ENCODE measurements around the gene SLC11A2. TPM values are rescaled to one million over a fixed set of nuclear protein-coding genes. Genes with fewer than 3 reads are reported as not detected.

The SLC11A2 gene
- total and polyA plus RNA-seq, 9 of the 15 experiments (the other 6 are each of a cell fraction or from before 2014, with no cell fraction given) = 21.1 to 54.0 (median 32.9) TPM

DNA sequence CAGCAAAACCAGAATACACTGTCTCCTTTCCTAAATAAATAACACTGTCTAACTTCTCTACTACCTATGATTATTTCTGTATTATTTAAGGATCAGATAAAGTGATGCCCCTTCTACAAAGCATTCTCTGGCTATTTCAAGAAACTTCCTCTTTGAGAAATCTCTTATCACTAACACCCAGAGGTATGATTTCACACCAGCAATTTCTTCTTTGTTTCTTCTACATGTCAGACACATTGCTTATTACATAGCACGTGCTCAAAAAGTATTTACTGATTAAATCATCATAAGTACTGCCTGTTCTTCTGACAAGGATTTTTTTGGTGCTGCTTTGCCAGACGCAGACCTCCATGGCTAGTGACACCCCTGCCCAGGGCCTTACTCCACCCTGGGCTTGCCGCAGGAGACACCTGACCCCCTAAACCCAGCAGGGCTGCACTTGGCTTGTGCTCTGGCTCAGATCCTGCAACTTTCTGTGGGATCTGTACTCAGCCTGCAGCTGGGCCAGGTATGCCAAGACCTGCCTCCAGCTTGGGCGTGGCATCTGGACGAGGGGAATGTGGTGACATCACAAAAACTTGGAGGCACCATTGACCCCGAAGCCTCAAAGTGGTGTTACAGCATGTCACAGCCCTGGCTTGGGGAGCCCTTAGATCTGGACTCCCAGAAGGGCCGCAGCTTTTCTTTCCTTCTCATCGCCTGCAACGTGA, 89.2 kb downstream of the SLC11A2 start (continued):
- TF ChIP-seq NCOA4 (IDR thresholded peaks at IDR 0.05; ENCODE audit: partially characterized antibody) (no peak), SMARCC2 (IDR thresholded peaks at IDR 0.05; ENCODE audit: low read depth) (peak; percentile 36; the same call in 1 of the 2 replicates), POLR3A (IDR thresholded peaks at IDR 0.05; ENCODE audit: borderline replicate concordance, extremely low read depth, insufficient read depth, insufficient read length) (no peak), EHMT2 (IDR thresholded peaks at IDR 0.05) (no peak), STAG1 (CRISPR knock-in tag; IDR thresholded peaks at IDR 0.05; ENCODE audit: borderline replicate concordance) (no peak), ADNP (tag; IDR thresholded peaks at IDR 0.05) (peak; percentile 38; the same call in 1 of the 2 replicates), NCOA2 (IDR thresholded peaks at IDR 0.05; ENCODE audit: partially characterized antibody in 2 of 2) (no peak), CEBPG (CRISPR knock-in tag; IDR thresholded peaks at IDR 0.05) (no peak), CEBPG (tag; conservative IDR thresholded peaks at IDR 0.05 in 1 of 2, IDR thresholded peaks at IDR 0.05 in 1 of 2) (no peak), LCOR (CRISPR knock-in tag; IDR thresholded peaks at IDR 0.05) (no peak), NCOR1 (IDR thresholded peaks at IDR 0.05) (peak; percentile 31; the same call in 1 of the 2 replicates), NBN (IDR thresholded peaks at IDR 0.05; ENCODE audit: low read depth) (no peak), YBX1 (IDR thresholded peaks at IDR 0.05) (no peak), MYC (IDR thresholded peaks at IDR 0.05; ENCODE audit: low read depth, low read length) (peak; percentile 79), MYC (CRISPR knock-in tag; IDR thresholded peaks at IDR 0.05; ENCODE audit: borderline replicate concordance, low read depth) (no peak), ZNF121 (CRISPR knock-in tag; conservative IDR thresholded peaks at IDR 0.05) (no peak), HDGF (IDR thresholded peaks at IDR 0.05) (no peak), MAFG (tag; conservative IDR thresholded peaks at IDR 0.05) (no peak), ZNF316 (IDR thresholded peaks at IDR 0.05) (no peak)
- TF ChIP-seq, protein P1, sequence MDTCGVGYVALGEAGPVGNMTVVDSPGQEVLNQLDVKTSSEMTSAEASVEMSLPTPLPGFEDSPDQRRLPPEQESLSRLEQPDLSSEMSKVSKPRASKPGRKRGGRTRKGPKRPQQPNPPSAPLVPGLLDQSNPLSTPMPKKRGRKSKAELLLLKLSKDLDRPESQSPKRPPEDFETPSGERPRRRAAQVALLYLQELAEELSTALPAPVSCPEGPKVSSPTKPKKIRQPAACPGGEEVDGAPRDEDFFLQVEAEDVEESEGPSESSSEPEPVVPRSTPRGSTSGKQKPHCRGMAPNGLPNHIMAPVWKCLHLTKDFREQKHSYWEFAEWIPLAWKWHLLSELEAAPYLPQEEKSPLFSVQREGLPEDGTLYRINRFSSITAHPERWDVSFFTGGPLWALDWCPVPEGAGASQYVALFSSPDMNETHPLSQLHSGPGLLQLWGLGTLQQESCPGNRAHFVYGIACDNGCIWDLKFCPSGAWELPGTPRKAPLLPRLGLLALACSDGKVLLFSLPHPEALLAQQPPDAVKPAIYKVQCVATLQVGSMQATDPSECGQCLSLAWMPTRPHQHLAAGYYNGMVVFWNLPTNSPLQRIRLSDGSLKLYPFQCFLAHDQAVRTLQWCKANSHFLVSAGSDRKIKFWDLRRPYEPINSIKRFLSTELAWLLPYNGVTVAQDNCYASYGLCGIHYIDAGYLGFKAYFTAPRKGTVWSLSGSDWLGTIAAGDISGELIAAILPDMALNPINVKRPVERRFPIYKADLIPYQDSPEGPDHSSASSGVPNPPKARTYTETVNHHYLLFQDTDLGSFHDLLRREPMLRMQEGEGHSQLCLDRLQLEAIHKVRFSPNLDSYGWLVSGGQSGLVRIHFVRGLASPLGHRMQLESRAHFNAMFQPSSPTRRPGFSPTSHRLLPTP (IDR thresholded peaks at IDR 0.05; ENCODE audit: borderline replicate concordance, extremely low read depth, insufficient read length) = no peak
- TF ChIP-seq, protein P2, sequence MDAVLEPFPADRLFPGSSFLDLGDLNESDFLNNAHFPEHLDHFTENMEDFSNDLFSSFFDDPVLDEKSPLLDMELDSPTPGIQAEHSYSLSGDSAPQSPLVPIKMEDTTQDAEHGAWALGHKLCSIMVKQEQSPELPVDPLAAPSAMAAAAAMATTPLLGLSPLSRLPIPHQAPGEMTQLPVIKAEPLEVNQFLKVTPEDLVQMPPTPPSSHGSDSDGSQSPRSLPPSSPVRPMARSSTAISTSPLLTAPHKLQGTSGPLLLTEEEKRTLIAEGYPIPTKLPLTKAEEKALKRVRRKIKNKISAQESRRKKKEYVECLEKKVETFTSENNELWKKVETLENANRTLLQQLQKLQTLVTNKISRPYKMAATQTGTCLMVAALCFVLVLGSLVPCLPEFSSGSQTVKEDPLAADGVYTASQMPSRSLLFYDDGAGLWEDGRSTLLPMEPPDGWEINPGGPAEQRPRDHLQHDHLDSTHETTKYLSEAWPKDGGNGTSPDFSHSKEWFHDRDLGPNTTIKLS (IDR thresholded peaks at IDR 0.05; ENCODE audit: borderline replicate concordance, low read depth) = no peak
- TF ChIP-seq, protein P3, sequence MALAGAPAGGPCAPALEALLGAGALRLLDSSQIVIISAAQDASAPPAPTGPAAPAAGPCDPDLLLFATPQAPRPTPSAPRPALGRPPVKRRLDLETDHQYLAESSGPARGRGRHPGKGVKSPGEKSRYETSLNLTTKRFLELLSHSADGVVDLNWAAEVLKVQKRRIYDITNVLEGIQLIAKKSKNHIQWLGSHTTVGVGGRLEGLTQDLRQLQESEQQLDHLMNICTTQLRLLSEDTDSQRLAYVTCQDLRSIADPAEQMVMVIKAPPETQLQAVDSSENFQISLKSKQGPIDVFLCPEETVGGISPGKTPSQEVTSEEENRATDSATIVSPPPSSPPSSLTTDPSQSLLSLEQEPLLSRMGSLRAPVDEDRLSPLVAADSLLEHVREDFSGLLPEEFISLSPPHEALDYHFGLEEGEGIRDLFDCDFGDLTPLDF (CRISPR knock-in tag; IDR thresholded peaks at IDR 0.05) = no peak
- TF ChIP-seq, protein P4, sequence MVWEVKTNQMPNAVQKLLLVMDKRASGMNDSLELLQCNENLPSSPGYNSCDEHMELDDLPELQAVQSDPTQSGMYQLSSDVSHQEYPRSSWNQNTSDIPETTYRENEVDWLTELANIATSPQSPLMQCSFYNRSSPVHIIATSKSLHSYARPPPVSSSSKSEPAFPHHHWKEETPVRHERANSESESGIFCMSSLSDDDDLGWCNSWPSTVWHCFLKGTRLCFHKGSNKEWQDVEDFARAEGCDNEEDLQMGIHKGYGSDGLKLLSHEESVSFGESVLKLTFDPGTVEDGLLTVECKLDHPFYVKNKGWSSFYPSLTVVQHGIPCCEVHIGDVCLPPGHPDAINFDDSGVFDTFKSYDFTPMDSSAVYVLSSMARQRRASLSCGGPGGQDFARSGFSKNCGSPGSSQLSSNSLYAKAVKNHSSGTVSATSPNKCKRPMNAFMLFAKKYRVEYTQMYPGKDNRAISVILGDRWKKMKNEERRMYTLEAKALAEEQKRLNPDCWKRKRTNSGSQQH (CRISPR knock-in tag; IDR thresholded peaks at IDR 0.05) = no peak
